Ramos (cell line): Measurements from ENCODE around the gene SUSD6.
"Not testable (repeated sequence)": the region's sequence is repeated elsewhere in the genome, so short reads cannot be mapped to it uniquely, and the experiment has no call there.

Experiments used
- in situ Hi-C: fragments of 300-500 bp; cut with MboI; formaldehyde crosslinking; loops from one replicate; pipeline ENCODE4 v1.14.3; 2022; ENCODE audit warnings: low sequenced_read_pairs; ENCODE audit not compliant: unreplicated experiment

Gene SUSD6

DNA sequence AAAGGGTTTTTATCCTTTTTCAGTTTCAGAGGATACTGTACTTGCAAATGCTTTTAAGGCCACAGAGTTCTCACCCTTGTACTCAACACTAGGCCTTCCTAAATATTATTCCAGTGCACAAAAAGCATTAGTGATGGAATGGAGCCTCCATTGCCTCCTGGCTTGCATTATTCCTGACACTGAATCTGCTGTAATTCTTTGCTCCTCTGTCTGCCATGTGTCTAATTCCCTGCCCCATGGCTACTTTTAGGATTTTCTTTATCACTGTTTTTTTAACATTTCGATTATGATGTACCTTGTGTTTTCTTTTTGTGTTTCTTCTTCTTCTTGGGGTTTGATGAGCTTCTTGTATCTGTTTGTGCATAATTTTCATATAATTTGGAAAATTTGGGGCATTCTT, 29.5 kb downstream of the SUSD6 start:
- in situ Hi-C loops: no loop called here

DNA sequence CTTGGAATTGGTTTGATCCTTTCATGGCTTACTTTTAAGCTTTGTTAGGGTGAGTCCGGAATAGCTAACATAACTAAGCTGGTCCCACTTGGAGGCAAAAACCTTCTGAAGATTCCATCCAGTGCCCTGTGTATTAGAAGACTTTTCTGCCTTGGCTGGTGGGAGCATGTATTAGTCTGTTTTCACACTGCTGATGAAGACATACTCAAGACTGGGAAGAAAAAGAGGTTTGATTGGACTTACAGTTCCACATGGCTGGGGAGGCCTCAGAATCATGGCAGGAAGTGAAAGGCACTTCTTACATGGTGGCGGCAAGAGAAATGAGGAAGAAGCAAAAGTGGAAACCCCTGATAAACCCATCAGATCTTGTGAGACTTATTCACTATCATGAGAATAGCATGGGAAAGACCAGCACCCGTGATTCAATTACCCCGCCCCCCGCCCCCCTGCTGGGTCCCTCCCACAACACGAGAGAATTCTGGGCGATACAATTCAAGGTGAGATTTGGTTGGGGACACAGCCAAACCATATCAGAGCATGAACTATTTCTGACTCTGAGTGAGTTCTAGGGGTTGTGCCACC, 30.9 kb downstream of the SUSD6 start:
- in situ Hi-C loops: not testable (repeated sequence)

DNA sequence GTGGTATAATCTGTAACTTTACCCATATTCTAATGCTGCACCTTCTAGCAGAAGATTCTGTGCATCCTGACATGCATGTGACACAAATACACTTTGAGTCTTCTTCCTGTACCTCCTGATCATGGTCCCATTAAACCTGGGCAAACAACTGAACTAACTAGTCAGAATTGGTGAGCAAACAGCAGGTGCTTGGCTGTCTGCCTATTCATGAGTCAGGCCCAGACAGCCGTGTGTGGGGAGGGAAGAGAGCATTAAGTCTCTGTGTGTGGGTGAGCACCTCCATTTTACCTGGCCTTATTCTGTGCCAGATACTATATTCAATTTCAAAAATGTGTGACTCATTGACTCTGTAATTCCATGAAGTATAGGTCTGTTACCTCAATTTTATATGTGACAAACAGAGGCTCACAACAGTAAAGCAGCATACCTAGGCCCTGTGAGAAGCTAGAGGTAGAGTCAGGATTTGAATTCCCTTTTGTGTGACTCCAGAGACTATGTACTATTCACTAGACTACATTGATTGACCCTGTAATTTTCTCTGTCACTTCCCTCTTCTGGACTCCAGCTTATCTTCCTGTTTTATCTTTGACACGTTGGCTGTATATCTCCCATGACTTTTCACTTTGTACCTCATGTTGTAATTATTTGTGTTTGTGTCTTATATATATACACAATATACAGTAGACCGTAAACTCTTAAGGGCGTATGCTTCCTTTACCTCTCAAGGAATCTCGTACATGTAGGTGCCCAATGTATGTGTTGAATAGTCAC, 32.2 kb downstream of the SUSD6 start:
- in situ Hi-C loops: no loop called here

DNA sequence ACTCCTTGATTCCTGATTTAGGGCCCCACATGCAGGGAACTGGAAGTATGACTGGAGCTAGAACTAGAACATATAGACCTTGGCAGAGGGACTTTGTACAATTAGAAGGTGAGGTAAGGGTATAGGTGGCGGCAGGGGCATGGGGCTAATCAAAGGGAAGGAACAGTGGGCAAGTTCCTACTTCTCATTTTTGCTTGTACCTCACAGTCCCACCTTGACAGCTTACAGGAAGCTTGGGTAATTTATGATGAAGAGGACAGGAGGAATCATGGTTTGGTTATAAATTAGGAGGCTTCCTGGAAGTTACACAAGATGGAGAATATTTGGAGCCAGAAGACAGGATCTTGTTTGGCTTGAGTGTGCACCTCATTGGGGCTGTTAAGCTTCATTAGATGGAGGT, 33.4 kb downstream of the SUSD6 start:
- in situ Hi-C loops: no loop called here

DNA sequence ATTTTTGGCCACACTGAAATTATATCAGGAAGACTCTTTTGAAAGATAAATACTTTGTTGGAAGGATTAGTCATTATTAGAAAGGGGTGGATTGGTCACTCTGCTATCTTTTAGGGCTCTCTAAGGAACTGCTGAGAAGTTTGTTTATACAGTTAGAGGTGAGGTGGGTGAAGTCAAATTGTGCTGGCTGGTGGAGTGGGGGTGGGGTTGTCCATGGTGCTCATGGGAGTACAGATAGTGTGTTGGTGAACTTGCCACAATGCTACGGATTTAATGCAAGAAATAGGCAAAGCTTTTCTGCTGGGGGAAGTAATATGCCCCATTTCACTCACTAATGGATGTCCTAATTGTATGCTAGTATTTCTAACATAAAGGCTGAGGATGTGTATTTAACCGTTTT, 35.8 kb downstream of the SUSD6 start:
- in situ Hi-C loops: no loop called here

DNA sequence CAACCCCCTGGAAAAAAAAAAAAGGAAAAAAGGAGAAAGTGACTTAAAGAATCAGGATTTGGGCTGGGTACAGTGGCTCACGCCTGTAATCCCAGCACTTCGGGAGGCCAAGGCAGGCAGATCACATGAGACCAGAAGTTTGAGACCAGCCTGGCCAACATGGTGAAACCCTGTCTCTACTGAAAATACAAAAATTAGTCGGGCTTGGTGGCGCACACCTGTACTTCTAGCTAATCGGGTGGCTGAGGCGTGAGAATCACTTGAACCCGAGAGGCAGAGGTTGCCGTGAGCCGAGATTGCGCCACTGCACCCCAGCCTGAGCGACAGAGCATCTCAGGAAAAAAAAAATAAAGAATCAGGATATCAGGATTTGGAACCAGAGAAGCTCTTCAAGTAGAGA, 36.2 kb downstream of the SUSD6 start:
- in situ Hi-C loops: not testable (repeated sequence)

DNA sequence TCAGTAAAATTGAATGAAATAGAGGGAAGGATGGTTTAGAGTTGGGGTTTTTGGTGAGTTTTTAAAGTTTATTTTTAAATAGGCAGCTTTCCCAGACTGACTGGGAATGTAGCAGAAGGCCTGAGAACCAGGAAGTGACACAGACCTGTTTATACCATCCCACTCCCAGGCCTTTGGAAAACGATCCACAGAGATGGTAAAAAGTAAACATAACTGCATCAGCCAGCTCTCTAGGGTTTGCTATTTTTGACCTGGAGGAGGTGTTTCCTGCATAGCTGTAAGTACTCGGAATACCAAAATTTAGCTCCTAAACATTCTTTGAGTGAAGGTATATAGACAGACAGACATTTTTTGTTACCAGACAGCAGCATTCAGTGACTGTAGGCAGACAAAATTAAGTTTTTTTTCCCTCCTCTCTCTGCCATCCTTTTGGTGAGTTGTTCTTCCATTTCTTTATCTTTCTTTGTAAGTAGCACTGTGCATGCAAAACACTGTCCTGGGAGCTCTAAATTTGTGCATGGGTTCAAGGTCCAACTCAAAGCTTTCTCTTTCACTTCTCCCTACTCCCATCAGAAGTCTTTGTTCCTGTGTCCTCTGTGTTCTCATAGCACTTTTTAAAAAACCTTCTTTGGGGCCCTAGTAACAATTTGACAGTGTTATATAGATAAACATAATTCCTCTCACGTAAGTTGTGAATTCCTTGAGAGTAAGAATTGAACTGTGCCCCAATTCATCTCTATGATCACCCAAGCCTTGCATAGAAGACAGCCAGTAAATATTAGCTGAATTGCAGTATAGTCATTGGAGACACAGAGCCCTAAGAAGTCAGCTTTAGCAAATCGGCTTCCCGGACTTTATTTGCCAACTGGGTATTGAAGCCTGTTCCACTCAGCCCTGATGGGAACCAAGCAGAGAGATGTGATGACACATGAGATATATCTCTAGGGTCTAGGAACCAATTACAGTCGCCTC, 37.4 kb downstream of the SUSD6 start:
- in situ Hi-C loops: no loop called here

DNA sequence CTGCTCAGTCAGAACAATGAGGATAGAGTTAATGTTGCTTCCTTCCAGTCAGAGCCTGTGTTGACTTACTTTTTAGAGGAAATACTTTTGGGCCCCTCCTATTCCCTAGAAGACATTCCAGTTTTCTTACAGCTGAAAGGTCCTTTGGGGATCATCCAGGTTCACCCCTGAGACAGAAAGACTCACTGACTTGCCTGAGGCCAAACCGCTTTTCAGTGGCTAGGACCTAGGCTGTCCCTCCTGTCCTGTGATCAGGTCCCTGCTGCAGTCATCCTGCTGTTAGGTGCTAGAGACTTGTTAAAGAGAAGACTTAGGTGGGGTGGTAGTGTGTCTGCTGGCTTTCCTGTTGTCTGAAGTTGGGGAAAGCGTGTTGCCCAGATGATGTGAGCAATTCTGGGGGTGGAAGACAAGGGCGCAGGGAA, 39.6 kb downstream of the SUSD6 start:
- in situ Hi-C loops: no loop called here

DNA sequence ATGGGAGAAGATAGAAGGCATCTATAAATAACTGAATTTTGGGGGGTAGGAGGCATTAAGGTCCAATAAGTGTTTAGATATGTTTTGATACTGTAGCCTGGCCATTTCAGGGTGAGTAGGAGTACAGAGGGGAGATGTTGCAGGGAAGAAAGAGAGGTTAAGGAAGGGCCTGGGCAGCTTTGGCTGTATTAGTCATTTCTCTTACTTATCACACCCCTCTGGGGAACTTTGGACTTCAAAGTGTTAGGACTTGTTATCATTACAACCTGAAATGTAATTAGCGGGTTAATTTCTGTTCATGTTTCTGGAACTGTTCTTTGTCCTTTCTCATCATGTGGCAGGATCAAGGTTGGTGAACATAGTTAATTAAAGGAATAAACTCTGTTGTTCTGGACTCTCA, 40.3 kb downstream of the SUSD6 start:
- in situ Hi-C loops: no loop called here

DNA sequence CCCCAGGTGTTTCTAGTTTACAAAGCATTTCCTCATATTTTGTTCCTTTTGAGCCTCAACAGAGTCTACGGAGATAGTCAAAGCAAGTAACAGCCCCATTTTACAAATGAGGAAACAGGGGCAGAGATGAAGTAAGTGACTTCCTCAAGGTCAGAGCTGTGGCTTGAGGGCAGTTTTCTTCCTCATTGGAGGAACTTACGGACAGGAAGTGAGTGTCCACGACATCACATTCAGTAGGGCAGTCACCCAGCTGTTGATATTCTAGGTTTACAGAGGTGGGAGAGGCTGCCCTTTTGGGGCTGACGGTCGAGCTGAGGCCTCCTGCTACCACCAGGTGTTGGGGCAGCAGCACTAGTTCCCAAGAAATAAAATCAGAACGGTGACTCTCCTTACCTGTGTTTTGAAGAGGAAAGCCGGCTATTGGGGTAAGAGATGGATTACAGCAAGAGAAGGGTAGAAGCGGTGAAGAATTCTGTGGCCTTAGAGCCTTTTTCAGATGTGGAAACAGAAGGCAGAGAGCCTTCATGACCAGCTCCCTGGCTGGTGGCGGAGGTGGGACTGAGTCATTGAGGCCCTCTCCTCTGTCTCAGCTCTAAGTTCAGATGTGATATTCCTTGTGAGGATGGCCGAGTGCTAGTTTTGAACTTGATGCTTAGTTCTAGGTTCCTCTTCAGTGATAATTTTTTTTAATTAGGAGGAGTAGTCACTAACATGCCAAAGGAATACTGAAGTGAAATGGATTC, 41.7 kb downstream of the SUSD6 start:
- in situ Hi-C loops: no loop called here

DNA sequence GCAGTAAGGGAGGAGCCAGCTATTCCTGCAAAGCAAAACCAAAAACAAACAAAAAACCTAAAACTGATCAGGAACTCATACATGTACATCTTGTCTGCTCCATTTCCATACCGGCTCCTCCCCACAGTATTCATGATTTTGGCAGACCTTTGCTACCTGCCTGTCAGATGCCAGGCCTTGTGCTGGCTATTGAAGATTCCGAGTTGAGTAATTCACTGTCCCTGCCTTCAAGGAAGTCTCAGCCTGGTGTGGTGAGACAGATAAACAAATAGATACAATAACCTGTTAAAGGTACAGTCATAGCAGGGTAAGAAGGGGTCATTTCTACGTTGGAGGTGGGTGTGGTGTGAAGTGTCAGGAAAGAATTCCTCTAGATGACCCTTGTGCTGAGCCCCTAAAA, 42.7 kb downstream of the SUSD6 start:
- in situ Hi-C loops: no loop called here

DNA sequence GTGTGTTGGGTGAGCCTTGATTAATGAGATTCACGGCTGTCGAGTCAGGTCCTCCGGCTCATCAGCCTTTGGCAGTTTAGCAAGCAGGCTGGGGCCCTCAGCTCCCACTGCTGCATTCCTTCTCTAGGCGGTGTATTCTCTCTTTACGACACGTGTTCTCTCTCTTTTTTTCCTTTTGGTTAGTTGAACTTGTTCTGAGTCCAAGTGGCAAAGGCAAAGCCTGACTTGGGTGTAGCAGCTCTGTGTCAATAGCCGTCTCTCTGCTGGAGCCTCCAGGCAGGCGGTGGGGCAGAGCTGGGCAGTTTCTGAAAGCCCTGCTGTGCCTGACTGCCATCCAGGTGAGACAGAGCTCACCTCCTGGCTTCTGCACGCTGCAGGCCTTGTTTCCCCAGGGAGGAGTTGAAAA, 46.6 kb downstream of the SUSD6 start:
- in situ Hi-C loops: no loop called here

DNA sequence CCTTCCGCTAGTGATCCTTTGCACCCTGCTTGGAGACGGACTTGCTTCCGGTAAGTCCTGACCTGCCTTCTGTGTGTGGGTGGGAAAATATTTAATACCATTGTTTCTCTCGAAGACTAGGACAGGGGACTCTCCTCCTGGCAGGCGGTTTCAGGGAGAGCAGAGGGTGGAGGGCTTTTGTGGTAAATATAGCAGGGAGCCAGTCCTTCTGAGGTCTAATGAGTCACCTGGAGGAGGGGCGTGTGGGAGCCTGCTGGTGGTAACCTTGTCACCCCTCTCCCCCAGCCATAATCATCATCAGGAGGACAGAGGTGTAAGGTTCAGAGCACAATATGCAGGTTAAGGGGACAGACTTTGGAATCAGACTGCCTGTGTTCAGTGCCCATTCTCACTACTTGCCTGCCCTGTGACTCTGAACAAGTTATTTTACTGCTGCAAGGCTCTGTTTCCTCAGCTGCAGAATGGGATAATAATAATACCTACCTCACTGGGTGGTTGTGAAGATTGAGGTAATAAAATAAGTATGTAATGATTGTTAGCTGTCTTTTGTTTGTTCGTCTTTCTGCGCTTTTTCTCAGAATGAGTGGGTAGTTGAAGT, 47.4 kb downstream of the SUSD6 start:
- in situ Hi-C loops: no loop called here

DNA sequence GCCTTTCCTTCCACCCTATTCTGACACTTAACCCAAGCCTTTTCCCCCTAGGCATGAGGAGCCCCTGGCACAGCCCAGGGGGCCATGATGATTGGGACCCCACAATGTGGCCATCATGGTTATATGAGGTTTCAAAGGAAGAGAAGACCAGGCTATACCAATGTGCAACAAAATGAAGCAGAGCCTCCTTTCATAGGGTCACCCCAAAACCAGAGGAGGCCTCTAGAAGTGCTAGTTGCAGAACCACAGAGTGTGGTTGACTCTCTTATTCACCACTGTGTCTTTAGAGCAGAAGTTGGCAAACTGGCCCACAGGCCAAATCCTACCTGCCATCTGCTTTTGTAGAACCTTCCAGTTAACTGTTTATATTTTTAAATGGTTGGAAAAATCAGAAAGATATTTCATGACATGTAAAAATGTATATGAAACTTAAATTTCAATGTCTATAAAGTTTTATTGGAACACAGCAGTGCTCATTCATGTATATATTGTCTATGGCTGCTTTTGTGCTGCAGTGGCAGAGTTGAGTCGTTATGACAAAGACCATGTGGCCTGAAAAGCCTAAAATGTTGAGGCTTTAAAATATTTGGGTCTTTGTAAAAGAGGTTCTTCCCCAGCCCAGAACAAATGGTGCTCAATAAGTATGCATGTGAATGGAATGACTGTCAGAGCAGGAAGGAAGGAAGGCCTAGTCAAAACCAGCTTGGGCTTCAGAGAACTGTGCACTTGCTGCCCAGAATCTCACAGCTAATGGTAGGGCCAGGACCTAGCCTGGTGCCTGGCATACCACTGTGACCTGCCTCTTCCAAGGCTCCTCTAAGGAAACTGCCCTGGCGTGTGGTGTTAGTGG, 49.2 kb downstream of the SUSD6 start:
- in situ Hi-C loops: loop anchor here (5.0 kb wide), 1 partner anchor 43 kb away; no protein-coding TSS in a partner anchor

DNA sequence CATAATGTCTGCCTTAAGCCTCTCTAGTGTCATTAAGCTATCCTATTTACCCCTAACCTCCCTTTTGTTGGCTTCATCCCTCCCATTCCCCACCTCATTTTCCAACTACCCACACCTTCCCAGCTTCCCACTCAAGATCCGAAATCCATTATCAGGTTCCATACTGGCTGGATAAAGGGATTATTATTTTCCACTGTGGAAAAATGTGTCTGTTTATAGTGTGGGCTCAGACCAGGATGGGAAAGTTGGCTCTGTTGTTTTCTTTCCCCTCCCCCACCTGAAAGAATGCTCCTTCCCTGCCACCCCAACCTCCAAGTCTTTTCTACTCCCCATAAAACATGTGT, 49.8 kb downstream of the SUSD6 start:
- in situ Hi-C loops: loop anchor here (5.0 kb wide), 1 partner anchor 44 kb away; no protein-coding TSS in a partner anchor

DNA sequence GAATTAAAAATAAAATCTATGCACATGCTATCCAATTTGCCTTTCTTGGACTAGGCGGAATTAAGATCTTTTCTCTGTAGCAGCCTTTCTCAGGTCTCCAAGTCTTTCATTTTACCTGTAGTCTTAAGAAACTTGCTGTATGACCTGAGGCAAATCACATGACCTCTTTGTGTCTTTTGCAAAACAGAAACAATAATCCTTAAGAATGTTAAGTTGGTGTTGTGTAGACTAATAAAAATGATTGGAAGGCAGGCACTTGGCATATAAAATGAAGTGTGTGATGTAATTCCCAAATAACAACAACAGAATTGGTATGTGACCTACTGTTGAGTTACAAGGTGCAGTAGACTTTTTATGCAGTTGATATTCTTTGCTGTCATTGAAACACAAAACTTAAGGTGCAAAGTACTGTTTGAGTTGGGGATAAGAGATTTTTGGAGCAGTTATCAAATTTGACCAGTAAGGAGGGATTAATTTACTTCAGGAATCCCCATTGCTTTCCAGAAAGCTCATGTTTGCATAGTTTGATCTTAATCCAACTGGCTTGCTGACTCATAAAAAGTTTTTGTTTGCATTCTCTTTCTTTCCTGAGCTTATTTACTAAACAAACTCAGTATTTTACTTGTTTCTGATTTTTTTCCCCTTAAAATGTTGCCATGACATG, 51.4 kb downstream of the SUSD6 start:
- in situ Hi-C loops: loop anchor here (5.0 kb wide), 1 partner anchor 45 kb away; no protein-coding TSS in a partner anchor

DNA sequence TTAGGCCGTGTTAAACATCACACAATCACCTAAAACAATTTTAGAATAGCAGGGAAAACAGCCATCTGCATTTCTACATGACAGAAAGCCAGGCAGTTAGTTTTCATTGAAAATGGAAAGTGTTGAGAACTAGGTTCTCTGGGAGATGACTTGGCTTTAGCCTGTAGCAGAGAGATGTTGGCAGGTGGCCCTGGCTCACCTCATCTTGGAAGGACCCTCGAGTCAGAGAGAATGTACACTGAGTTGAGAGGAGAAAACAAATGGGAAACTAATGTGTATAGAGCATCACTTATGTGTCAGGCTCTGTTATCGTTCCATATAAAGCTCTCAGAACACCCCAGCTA, 51.9 kb downstream of the SUSD6 start:
- in situ Hi-C loops: loop anchor here (5.0 kb wide), 1 partner anchor 46 kb away; no protein-coding TSS in a partner anchor

DNA sequence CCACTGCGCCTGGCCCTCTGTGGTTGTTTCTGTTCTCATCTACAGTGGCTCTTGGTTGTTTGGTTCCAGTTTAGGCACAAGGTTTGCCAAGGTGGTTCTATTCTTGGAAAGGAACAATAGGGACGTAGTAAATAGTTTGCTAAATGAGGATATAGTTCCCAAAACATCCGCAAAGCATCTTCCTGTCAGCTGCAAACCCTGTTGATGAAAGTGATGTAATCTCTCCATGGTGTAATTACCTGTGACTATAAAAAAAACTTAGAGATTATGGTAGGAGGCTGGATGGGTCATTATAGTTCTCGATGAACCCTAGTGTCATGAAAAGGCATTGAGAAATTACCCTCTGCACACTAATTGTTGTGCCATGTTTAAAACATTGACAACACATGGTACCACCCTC, 52.9 kb downstream of the SUSD6 start:
- in situ Hi-C loops: loop anchor here (5.0 kb wide), 1 partner anchor 47 kb away; no protein-coding TSS in a partner anchor
